Suppressor macrophage treated with lipopolysaccharide for 4 hours (primary cell): ENCODE results near the gene CCDC142.

ENCODE experiments used
- DNase-seq: peaks from one replicate; pipeline ENCODE4 v3.0.0-alpha.2; 2020

CCDC142 gene

GRCh38 chr2:74482801-74483674, at the start of gene CCDC142, which contains the start of gene TTC31:
TSS of gene CCDC142 (minus strand) at chr2:74482998. CDS start at chr2:74482837, 161 bp downstream.
TSS of gene TTC31 (plus strand) at chr2:74483081. CDS start at chr2:74483096, 15 bp downstream.
- peak; percentile 97 for DNase-seq

GRCh38 chr2:74532222-74532621, 49.4 kb upstream of the CCDC142 start:
- peak; percentile 66 for DNase-seq

GRCh38 chr2:74531666-74532065, 48.9 kb upstream of the CCDC142 start:
- no peak for DNase-seq

- peak; percentile 52 for DNase-seq
Observed at GRCh38 chr2:74530239-74531187, 47.7 kb upstream of the CCDC142 start.

- DNase-seq, result peak; percentile 99
Observed at GRCh38 chr2:74529357-74530238, 46.8 kb upstream of the CCDC142 start, which contains the start of the genes AUP1 and HTRA2. TSS of gene AUP1 (minus strand) at chr2:74529706. CDS start at chr2:74529629, 77 bp downstream. TSS of gene HTRA2 (plus strand) at chr2:74529933. CDS start at chr2:74530007, 74 bp downstream.

GRCh38 chr2:74528600-74529356, 46.0 kb upstream of the CCDC142 start:
- DNase-seq, result no peak

GRCh38 chr2:74527741-74528140, 44.9 kb upstream of the CCDC142 start:
- no peak for DNase-seq

- no peak for DNase-seq
Observed at GRCh38 chr2:74526649-74527230, 43.9 kb upstream of the CCDC142 start.

GRCh38 chr2:74525717-74526648, 43.2 kb upstream of the CCDC142 start, which contains the start of gene DQX1:
TSS of gene DQX1 (minus strand) at chr2:74526231. CDS start at chr2:74525729, 502 bp downstream.
- DNase-seq, result peak; percentile 70

- DNase-seq, result no peak
Observed at GRCh38 chr2:74524955-74525716, 42.3 kb upstream of the CCDC142 start.

GRCh38 chr2:74524005-74524404, 41.2 kb upstream of the CCDC142 start:
- DNase-seq, result no peak

- no peak for DNase-seq
Observed at GRCh38 chr2:74522516-74522915, 39.7 kb upstream of the CCDC142 start.

- no peak for DNase-seq
Observed at GRCh38 chr2:74516650-74517049, 33.9 kb upstream of the CCDC142 start.

GRCh38 chr2:74515981-74516633, 33.3 kb upstream of the CCDC142 start:
- DNase-seq, result peak; percentile 65

- no peak for DNase-seq
Observed at GRCh38 chr2:74515271-74515980, 32.6 kb upstream of the CCDC142 start.

- no peak for DNase-seq
Observed at GRCh38 chr2:74514368-74515270, 31.8 kb upstream of the CCDC142 start, which contains the start of gene TLX2. TSS of gene TLX2 (plus strand) at chr2:74514450. CDS start at chr2:74514807, 357 bp downstream.
